ENCODE results near the gene TMEM82. TPM values are rescaled to one million over a fixed set of nuclear protein-coding genes. Genes with fewer than 3 reads are reported as not detected.

Gene TMEM82
- total RNA-seq, 1 donor from 2014 or later = not detected

DNA sequence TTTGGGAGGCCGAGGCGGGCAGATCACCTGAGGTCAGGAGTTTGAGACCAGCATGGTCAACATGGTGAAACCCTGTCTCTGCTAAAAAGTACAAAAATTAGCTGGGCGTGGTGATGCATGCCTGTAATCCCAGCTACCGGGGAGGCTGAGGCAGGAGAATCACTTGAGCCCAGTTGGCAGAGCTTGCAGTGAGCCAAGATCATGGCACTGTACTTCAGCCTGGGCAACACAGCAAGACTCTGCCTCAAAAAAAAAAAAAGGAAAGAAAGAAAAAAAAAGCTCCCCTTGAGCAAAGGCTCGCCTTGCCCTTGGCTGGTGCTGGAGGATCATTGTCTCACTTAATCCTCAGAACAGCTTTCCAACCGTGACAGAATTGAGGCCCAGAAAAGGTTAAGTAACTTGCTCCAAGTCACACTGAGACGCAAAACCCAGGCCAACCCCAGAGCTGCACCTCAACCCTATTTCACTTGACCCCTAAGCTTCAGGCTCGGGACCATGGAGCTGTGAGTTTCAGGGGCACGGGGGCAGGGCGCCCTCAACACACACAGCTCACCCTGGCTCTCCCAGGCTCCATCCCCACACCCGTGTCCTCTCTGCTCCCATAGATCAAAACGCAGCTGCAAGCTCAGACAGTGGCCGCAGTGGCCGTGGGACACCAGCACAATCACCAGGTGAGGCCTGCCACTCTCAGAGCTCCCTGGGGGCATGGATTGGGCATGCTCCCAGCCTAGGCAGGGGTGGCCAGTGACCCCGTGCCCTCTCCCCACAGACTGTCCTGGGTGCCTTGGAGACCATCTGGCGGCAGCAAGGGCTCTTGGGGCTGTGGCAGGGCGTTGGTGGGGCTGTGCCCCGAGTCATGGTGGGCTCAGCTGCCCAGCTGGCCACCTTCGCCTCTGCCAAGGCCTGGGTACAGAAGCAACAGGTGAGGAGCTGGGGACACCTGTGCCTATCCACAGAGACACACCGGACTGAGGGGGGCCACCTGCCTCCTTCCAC lies 4.7 kb upstream of the TMEM82 start:
- Histone ChIP-seq H3K27me3 (no peaks in the 10 kb centered on the region), H3K4me1 (peaks cover 18 to 40% of the 10 kb centered on the region in 2 donors), H3K27ac (peak overlapping the region; percentile 62 to 81), H3K9me3 (no peaks in the 10 kb centered on the region), H3K36me3 (peaks cover 17 to 35% of the 10 kb centered on the region in 2 donors), H3K4me3 (no peak overlapping the region)
- TF ChIP-seq, protein P1, sequence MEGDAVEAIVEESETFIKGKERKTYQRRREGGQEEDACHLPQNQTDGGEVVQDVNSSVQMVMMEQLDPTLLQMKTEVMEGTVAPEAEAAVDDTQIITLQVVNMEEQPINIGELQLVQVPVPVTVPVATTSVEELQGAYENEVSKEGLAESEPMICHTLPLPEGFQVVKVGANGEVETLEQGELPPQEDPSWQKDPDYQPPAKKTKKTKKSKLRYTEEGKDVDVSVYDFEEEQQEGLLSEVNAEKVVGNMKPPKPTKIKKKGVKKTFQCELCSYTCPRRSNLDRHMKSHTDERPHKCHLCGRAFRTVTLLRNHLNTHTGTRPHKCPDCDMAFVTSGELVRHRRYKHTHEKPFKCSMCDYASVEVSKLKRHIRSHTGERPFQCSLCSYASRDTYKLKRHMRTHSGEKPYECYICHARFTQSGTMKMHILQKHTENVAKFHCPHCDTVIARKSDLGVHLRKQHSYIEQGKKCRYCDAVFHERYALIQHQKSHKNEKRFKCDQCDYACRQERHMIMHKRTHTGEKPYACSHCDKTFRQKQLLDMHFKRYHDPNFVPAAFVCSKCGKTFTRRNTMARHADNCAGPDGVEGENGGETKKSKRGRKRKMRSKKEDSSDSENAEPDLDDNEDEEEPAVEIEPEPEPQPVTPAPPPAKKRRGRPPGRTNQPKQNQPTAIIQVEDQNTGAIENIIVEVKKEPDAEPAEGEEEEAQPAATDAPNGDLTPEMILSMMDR (IDR thresholded peaks at IDR 0.05) = no peak
- intact Hi-C loops (cut with DNase I) = loop anchor here (5.0 kb wide), 1 partner anchor 55 kb away; the partner anchor contains the start of gene PLEKHM2
- DNase-seq (ENCODE audit: low spot score in 2 of 2) = no peak

DNA sequence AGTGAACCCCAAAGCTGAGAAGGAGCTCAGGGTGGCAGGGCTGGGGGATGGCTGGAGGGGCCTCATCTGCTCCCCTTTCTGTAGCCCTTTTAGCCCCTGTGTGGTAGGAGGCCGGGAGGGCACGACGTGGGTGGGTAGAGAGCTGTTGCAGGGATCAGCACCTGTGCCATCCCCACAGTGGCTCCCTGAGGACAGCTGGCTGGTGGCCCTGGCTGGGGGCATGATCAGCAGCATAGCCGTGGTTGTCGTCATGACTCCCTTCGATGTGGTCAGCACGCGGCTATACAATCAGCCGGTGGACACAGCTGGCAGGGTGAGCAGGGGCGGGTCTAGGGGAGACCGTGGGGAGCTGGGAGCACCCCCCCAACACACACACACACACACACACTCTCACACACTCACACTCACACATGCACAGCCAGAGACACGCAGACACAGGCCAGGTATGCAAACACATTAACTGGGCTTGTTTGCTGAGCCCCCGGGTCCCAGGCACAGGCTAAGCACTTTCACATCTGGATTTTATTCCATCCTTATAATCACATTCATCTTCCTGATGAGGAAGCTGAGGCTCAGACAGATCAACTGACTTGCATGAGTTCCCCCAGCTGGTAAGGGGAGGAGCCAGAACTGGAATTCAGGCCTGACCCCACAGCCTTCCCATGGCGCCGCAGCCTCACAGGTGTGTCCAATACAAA lies 3.7 kb upstream of the TMEM82 start:
- intact Hi-C loops (cut with DNase I) = loop anchor here (5.0 kb wide), 1 partner anchor 56 kb away; the partner anchor contains the start of gene PLEKHM2
- Histone ChIP-seq H3K9me3 (no peaks in the 10 kb centered on the region), H3K4me1 (peaks cover 18 to 40% of the 10 kb centered on the region in 2 donors), H3K27me3 (no peaks in the 10 kb centered on the region), H3K27ac (peak overlapping the region; percentile 26 to 42), H3K4me3 (no peak overlapping the region), H3K36me3 (peaks cover 10 to 25% of the 10 kb centered on the region in 2 donors)
- TF ChIP-seq, protein P1 (IDR thresholded peaks at IDR 0.05) = no peak
- no peak for DNase-seq (ENCODE audit: low spot score in 2 of 2)

GRCh38 chr1:15739259-15739658 lies 3.0 kb upstream of the TMEM82 start:
- TF ChIP-seq, protein P1 (IDR thresholded peaks at IDR 0.05) = no peak
- H3K27ac ChIP-seq = peak overlapping the region; percentile 19 to 26
- intact Hi-C loops (cut with DNase I) = loop anchor here (5.0 kb wide), 1 partner anchor 57 kb away; the partner anchor contains the start of gene PLEKHM2

GRCh38 chr1:15739745-15740144 lies 2.6 kb upstream of the TMEM82 start:
- intact Hi-C loops (cut with DNase I) = loop anchor here (5.0 kb wide), 1 partner anchor 57 kb away; the partner anchor contains the start of gene PLEKHM2

More at GRCh38 chr1:15739259-15739658, 3.0 kb upstream of the TMEM82 start:
- DNase-seq (ENCODE audit: low spot score in 2 of 2) = no peak
- Histone ChIP-seq H3K36me3 (peaks cover 3 to 18% of the 10 kb centered on the region in 2 donors), H3K9me3 (no peaks in the 10 kb centered on the region), H3K4me1 (peaks cover 18 to 40% of the 10 kb centered on the region in 2 donors), H3K27me3 (no peaks in the 10 kb centered on the region), H3K4me3 (no peak overlapping the region)

More at GRCh38 chr1:15739745-15740144, 2.6 kb upstream of the TMEM82 start:
- DNase-seq (ENCODE audit: low spot score in 2 of 2) = no peak
- Histone ChIP-seq H3K4me1 (peaks cover 18 to 40% of the 10 kb centered on the region in 2 donors), H3K4me3 (no peak overlapping the region), H3K27me3 (no peaks in the 10 kb centered on the region), H3K36me3 (peaks cover 0 to 14% of the 10 kb centered on the region in 2 donors), H3K9me3 (no peaks in the 10 kb centered on the region), H3K27ac (peak overlapping the region; percentile 19 to 26)
- TF ChIP-seq, protein P1 (IDR thresholded peaks at IDR 0.05) = peak in 2 of 3 experiments; percentile 12 to 20

All from ascending aorta (tissue), 2 donors.